Testis (tissue), 2 donors: ENCODE data around the gene MOK.

ENCODE experiments used
- CTCF ChIP-seq, 3 experiments: fragments of 450-650 bp in 2 of 3; fragments of 200-600 bp in 1 of 3; sonication (generic) in 1 of 3; IDR thresholded peaks; one replicate each; pipeline ENCODE4 v1.5.1; 2016 to 2019; ENCODE audit warnings: antibody characterized with exemption in 3 of 3, mild to moderate bottlenecking in 2 of 3, moderate library complexity in 1 of 3
- POLR2A ChIP-seq: fragments of 450-650 bp; IDR thresholded peaks from one replicate; pipeline ENCODE4 v1.6.1; 2017; ENCODE audit warnings: antibody characterized with exemption, mild to moderate bottlenecking, moderate library complexity

GRCh38 chr14:102239231-102239630 is 65.7 kb downstream of the MOK start:
- no peak for TF ChIP-seq CTCF (IDR thresholded peaks at IDR 0.05)
- TF ChIP-seq POLR2A: no peak
